ENCODE measurements around the gene CHRM5.

GRCh38 chr15:34010921-34011320 lies 42.6 kb downstream of the CHRM5 start:
- TF ChIP-seq CTCF (conservative IDR thresholded peaks at IDR 0.05; ENCODE audit: low read length) (no peak), EZH2phosphoT487 (IDR thresholded peaks at IDR 0.05; ENCODE audit: borderline replicate concordance) (no peak)
